Urinary bladder (tissue), 4 donors: Measurements from ENCODE around the gene C3orf38. TPM values are rescaled to one million over a fixed set of nuclear protein-coding genes. Genes with fewer than 3 reads are reported as not detected.
A peak's percentile ranks its signal among the peaks of the same experiment; 100 is the strongest.
"Not testable (repeated sequence)": the region's sequence is repeated elsewhere in the genome, so short reads cannot be mapped to it uniquely, and the experiment has no call there.

Source experiments
- DNase-seq: peaks from one replicate; pipeline ENCODE4 v3.0.0-alpha.2; 2015; ENCODE audit errors: extremely low spot score
- H3K27ac ChIP-seq: one replicate; pipeline ENCODE4 v1.5.1; 2013; ENCODE audit warnings: low read depth, mild to moderate bottlenecking, moderate library complexity
- H3K36me3 ChIP-seq: one replicate; pipeline ENCODE4 v1.6.1; 2013; ENCODE audit warnings: mild to moderate bottlenecking, moderate library complexity; ENCODE audit not compliant: insufficient read depth
- H3K4me1 ChIP-seq: one replicate; pipeline ENCODE4 v1.6.1; 2013; ENCODE audit warnings: mild to moderate bottlenecking, moderate library complexity; ENCODE audit not compliant: insufficient read depth
- H3K4me3 ChIP-seq: one replicate; pipeline ENCODE4 v1.5.1; 2013; ENCODE audit warnings: low read depth, low read length
- WGBS: extraction: QIAGEN DNeasy Blood & Tissue Kit; methylation state at CpG from one replicate; pipeline ENCODE4 v1.1.7; 2013; 5-methylcytosine and 5-hydroxymethylcytosine counted together
- polyA plus RNA-seq: library from polyadenylated mRNA; stranded (reverse); fragments of 200-250 nt; gene quantifications from one replicate; pipeline ENCODE4 v1.2.3, GENCODE V29; 2013
- total RNA-seq: library from RNA; depleted of rRNA; stranded (reverse); fragments of >200 nt; gene quantifications from one replicate; pipeline ENCODE4 v1.2.3, GENCODE V29; 2014
- donor health status: healthy with polysubstance abuse.
- donor health status: healthy.

Gene C3orf38
- total RNA-seq (60.5 TPM), polyA plus RNA-seq (7.7 TPM)

- WGBS = under 1% methylated on average over 57 of the region's 57 CpGs
- peak; percentile 92 for DNase-seq
- no peaks in the 10 kb centered on the region for H3K4me1 ChIP-seq
- H3K27ac ChIP-seq = peak within 1 kb of the TSS; percentile 91
- H3K36me3 ChIP-seq = peaks cover 3% of the 10 kb centered on the region
- peak within 1 kb of the TSS; percentile 60 for H3K4me3 ChIP-seq
Measured at GRCh38 chr3:88149509-88150362, at the start of gene C3orf38. Gene C3orf38, plus strand, starts transcription at chr3:88149959. Its CDS starts 94 bp downstream, at chr3:88150053.

- no peaks in the 10 kb centered on the region for H3K4me1 ChIP-seq
- no peak overlapping the region for H3K4me3 ChIP-seq
- 99% methylated on average over 1 of the region's 1 CpG for WGBS
- H3K27ac ChIP-seq = no peak overlapping the region
- DNase-seq = no peak
- no peaks in the 10 kb centered on the region for H3K36me3 ChIP-seq
Measured at GRCh38 chr3:88101142-88101541, 48.6 kb upstream of the C3orf38 start.

- no peak for DNase-seq
- Histone ChIP-seq H3K36me3 (no peaks in the 10 kb centered on the region), H3K27ac (no peak overlapping the region), H3K4me1 (no peaks in the 10 kb centered on the region), H3K4me3 (no peak overlapping the region)
Measured at GRCh38 chr3:88105325-88105724, 44.4 kb upstream of the C3orf38 start.

GRCh38 chr3:88112289-88112688 lies 37.5 kb upstream of the C3orf38 start:
- H3K27ac ChIP-seq = no peak overlapping the region
- DNase-seq = no peak
- no peak overlapping the region for H3K4me3 ChIP-seq
- H3K36me3 ChIP-seq = no peaks in the 10 kb centered on the region
- WGBS = 90% methylated on average over 1 of the region's 1 CpG
- H3K4me1 ChIP-seq = no peaks in the 10 kb centered on the region

- Histone ChIP-seq H3K4me1 (no peaks in the 10 kb centered on the region), H3K4me3 (no peak overlapping the region), H3K36me3 (no peaks in the 10 kb centered on the region), H3K27ac (no peak overlapping the region)
- DNase-seq = no peak
- 43% methylated on average over 5 of the region's 5 CpGs for WGBS
Measured at GRCh38 chr3:88113311-88114162, 36.2 kb upstream of the C3orf38 start.

GRCh38 chr3:88114878-88115549 lies 34.7 kb upstream of the C3orf38 start:
- H3K36me3 ChIP-seq = no peaks in the 10 kb centered on the region
- no peak overlapping the region for H3K4me3 ChIP-seq
- H3K4me1 ChIP-seq = no peaks in the 10 kb centered on the region
- no peak overlapping the region for H3K27ac ChIP-seq
- WGBS = 87% methylated on average over 3 of the region's 3 CpGs
- DNase-seq = no peak

GRCh38 chr3:88117683-88118082 lies 32.1 kb upstream of the C3orf38 start:
- 45% methylated on average over 1 of the region's 1 CpG for WGBS

GRCh38 chr3:88118603-88119002 lies 31.2 kb upstream of the C3orf38 start:
- 99% methylated on average over 1 of the region's 2 CpGs for WGBS
- H3K4me1 ChIP-seq, DNase-seq, H3K36me3 ChIP-seq, H3K4me3 ChIP-seq, H3K27ac ChIP-seq: not testable (repeated sequence)

More at GRCh38 chr3:88117683-88118082, 32.1 kb upstream of the C3orf38 start:
- Histone ChIP-seq H3K4me3 (no peak overlapping the region), H3K4me1 (no peaks in the 10 kb centered on the region), H3K27ac (no peak overlapping the region), H3K36me3 (no peaks in the 10 kb centered on the region)
- DNase-seq = no peak

- H3K36me3 ChIP-seq = no peaks in the 10 kb centered on the region
- H3K4me1 ChIP-seq = no peaks in the 10 kb centered on the region
- no peak overlapping the region for H3K27ac ChIP-seq
- 98% methylated on average over 1 of the region's 1 CpG for WGBS
- no peak for DNase-seq
- H3K4me3 ChIP-seq = no peak overlapping the region
Measured at GRCh38 chr3:88123526-88123925, 26.2 kb upstream of the C3orf38 start.

- no peak overlapping the region for H3K4me3 ChIP-seq
- H3K27ac ChIP-seq = no peak overlapping the region
- H3K4me1 ChIP-seq = no peaks in the 10 kb centered on the region
- 90% methylated on average over 1 of the region's 1 CpG for WGBS
- DNase-seq = no peak
- H3K36me3 ChIP-seq = no peaks in the 10 kb centered on the region
Measured at GRCh38 chr3:88131695-88132094, 18.1 kb upstream of the C3orf38 start.

- no peak overlapping the region for H3K27ac ChIP-seq
- no peaks in the 10 kb centered on the region for H3K4me1 ChIP-seq
- DNase-seq = no peak
- no peak overlapping the region for H3K4me3 ChIP-seq
- WGBS = 58% methylated on average over 1 of the region's 1 CpG
- H3K36me3 ChIP-seq = no peaks in the 10 kb centered on the region
Measured at GRCh38 chr3:88132894-88133293, 16.9 kb upstream of the C3orf38 start.

- Histone ChIP-seq H3K27ac (no peak overlapping the region), H3K4me1 (no peaks in the 10 kb centered on the region), H3K4me3 (no peak overlapping the region), H3K36me3 (no peaks in the 10 kb centered on the region)
- no peak for DNase-seq
- 22% methylated on average over 1 of the region's 1 CpG for WGBS
Measured at GRCh38 chr3:88133711-88134263, 16.0 kb upstream of the C3orf38 start.

- H3K4me3 ChIP-seq = no peak overlapping the region
- no peaks in the 10 kb centered on the region for H3K36me3 ChIP-seq
- no peak for DNase-seq
- 89% methylated on average over 1 of the region's 1 CpG for WGBS
- H3K4me1 ChIP-seq = no peaks in the 10 kb centered on the region
- no peak overlapping the region for H3K27ac ChIP-seq
Measured at GRCh38 chr3:88137836-88138235, 11.9 kb upstream of the C3orf38 start.
